HepG2 (cell line): Measurements from ENCODE around the gene GP1BA. TPM values are rescaled to one million over a fixed set of nuclear protein-coding genes. Genes with fewer than 3 reads are reported as not detected.

ENCODE experiments used
- ADNP ChIP-seq: sonication (generic); formaldehyde crosslinking; IDR thresholded peaks from 2 replicates; pipeline ENCODE4 v1.4.0; 2020; ENCODE audit warnings: missing genetic modification reagents
- AKAP8 ChIP-seq: sonication (generic); formaldehyde crosslinking; IDR thresholded peaks from 2 replicates; pipeline ENCODE4 v1.5.1; 2020; ENCODE audit warnings: mild to moderate bottlenecking, missing genetic modification reagents
- ATF5 ChIP-seq: sonication (generic); formaldehyde crosslinking; IDR thresholded peaks from 2 replicates; pipeline ENCODE4 v1.4.0; 2020; ENCODE audit warnings: mild to moderate bottlenecking, low read depth, missing genetic modification reagents
- CSRNP2 ChIP-seq: sonication (generic); formaldehyde crosslinking; conservative IDR thresholded peaks from 2 replicates; pipeline ENCODE4 v1.8.0; 2022; ENCODE audit warnings: low read depth, missing genetic modification reagents
- DR1 ChIP-seq: sonication (generic); formaldehyde crosslinking; IDR thresholded peaks from 2 replicates; pipeline ENCODE4 v1.8.0; 2021; ENCODE audit warnings: mild to moderate bottlenecking, missing genetic modification reagents, inconsistent platforms
- ELF3 ChIP-seq: IDR thresholded peaks from 2 replicates; pipeline ENCODE4 v1.6.1; 2016; ENCODE audit warnings: missing genetic modification reagents, missing compliant biosample characterization
- ELF4 ChIP-seq: sonication (generic); formaldehyde crosslinking; IDR thresholded peaks from 2 replicates; pipeline ENCODE4 v1.5.0; 2020; ENCODE audit warnings: missing genetic modification reagents, mild to moderate bottlenecking, moderate library complexity, borderline replicate concordance
- ETV6 ChIP-seq: sonication (generic); formaldehyde crosslinking; conservative IDR thresholded peaks from 2 replicates; pipeline ENCODE4 v1.4.0; 2020; ENCODE audit warnings: missing genetic modification reagents
- FOXJ3 ChIP-seq: sonication (generic); formaldehyde crosslinking; IDR thresholded peaks from 2 replicates; pipeline ENCODE4 v1.4.0; 2020; ENCODE audit warnings: missing genetic modification reagents, mild to moderate bottlenecking, borderline replicate concordance
- FOXK1 ChIP-seq: sonication (generic); formaldehyde crosslinking; IDR thresholded peaks from 2 replicates; pipeline ENCODE4 v1.4.0; 2020; ENCODE audit warnings: low read depth, missing genetic modification reagents, borderline replicate concordance
- HNRNPK ChIP-seq: fragments of 200-400 bp; formaldehyde crosslinking; IDR thresholded peaks from 2 replicates; pipeline ENCODE4 v1.6.1; 2018; ENCODE audit warnings: low read length, low read depth, moderate library complexity, mild to moderate bottlenecking; ENCODE audit not compliant: poor library complexity, severe bottlenecking
- IRX3 ChIP-seq: sonication (generic); formaldehyde crosslinking; IDR thresholded peaks from 2 replicates; pipeline ENCODE4 v1.8.1; 2023; ENCODE audit warnings: mild to moderate bottlenecking, low read depth, missing genetic modification reagents, borderline replicate concordance
- KMT2B ChIP-seq: IDR thresholded peaks from 2 replicates; pipeline ENCODE4 v1.6.1; 2016; ENCODE audit warnings: missing genetic modification reagents, missing compliant biosample characterization
- MNT ChIP-seq: fragments of 450-650 bp; IDR thresholded peaks from 2 replicates; pipeline ENCODE4 v1.6.1; 2016
- NFYB ChIP-seq: sonication (generic); formaldehyde crosslinking; IDR thresholded peaks from 2 replicates; pipeline ENCODE4 v1.4.0; 2020; ENCODE audit warnings: missing genetic modification reagents
- PRMT3 ChIP-seq: sonication (generic); formaldehyde crosslinking; IDR thresholded peaks from 2 replicates; pipeline ENCODE4 v1.8.1; 2022; ENCODE audit warnings: low read depth, mild to moderate bottlenecking, moderate library complexity, missing genetic modification reagents, borderline replicate concordance
- RFXANK ChIP-seq: IDR thresholded peaks from 2 replicates; pipeline ENCODE4 v1.6.1; 2016
- SAP130 ChIP-seq: IDR thresholded peaks from 2 replicates; pipeline ENCODE4 v1.6.1; 2016; ENCODE audit warnings: low read depth
- STAG1 ChIP-seq: sonication (generic); formaldehyde crosslinking; IDR thresholded peaks from 2 replicates; pipeline ENCODE4 v1.4.0; 2020; ENCODE audit warnings: missing genetic modification reagents
- TAF1 ChIP-seq: sonication (generic); formaldehyde crosslinking; IDR thresholded peaks from 2 replicates; pipeline ENCODE4 v1.4.0; 2020; ENCODE audit warnings: missing genetic modification reagents
- ZNF496 ChIP-seq: sonication (generic); formaldehyde crosslinking; IDR thresholded peaks from 2 replicates; pipeline ENCODE4 v1.8.1; 2023; ENCODE audit warnings: mild to moderate bottlenecking, moderate library complexity, missing genetic modification reagents; ENCODE audit not compliant: insufficient replicate concordance
- ZNF691 ChIP-seq: sonication (generic); formaldehyde crosslinking; IDR thresholded peaks from 2 replicates; pipeline ENCODE4 v1.4.0; 2020; ENCODE audit warnings: missing genetic modification reagents, low read depth, mild to moderate bottlenecking, borderline replicate concordance
- ZNF75D ChIP-seq: sonication (generic); formaldehyde crosslinking; IDR thresholded peaks from 2 replicates; pipeline ENCODE4 v1.8.1; 2023; ENCODE audit warnings: missing genetic modification reagents, mild to moderate bottlenecking, borderline replicate concordance
- ZNF772 ChIP-seq: sonication (generic); formaldehyde crosslinking; IDR thresholded peaks from 2 replicates; pipeline ENCODE4 v1.5.0; 2020; ENCODE audit warnings: mild to moderate bottlenecking, missing genetic modification reagents
- ZNF816 ChIP-seq: sonication (generic); formaldehyde crosslinking; IDR thresholded peaks from 2 replicates; pipeline ENCODE4 v1.8.0; 2022; ENCODE audit warnings: missing genetic modification reagents, mild to moderate bottlenecking, borderline replicate concordance
- polyA plus RNA-seq, 8 experiments: library from polyadenylated mRNA; depleted of rRNA in 3 of 8; stranded (reverse) in 7 of 8; unstranded in 1 of 8; fragments of >200 nt; fragmentation: Illumina TruSeq in 4 of 8; extraction: Trizol in 4 of 8; gene quantifications; 2 replicates each; pipeline versions ENCODE4 v1.2.1 to v1.2.3, GENCODE V29; 2011 to 2016; ENCODE audit warnings: low read depth in 4 of 8, missing spikeins in 1 of 8, mixed read lengths in 1 of 8; ENCODE audit not compliant: insufficient read depth in 1 of 8
- total RNA-seq, 5 experiments: library from RNA; depleted of rRNA; stranded (reverse); fragments of >200 nt; fragmentation: Illumina TruSeq; extraction: Trizol; gene quantifications; 2 replicates each; pipeline ENCODE4 v1.2.3, GENCODE V29; 2016; ENCODE audit warnings: low read depth in 1 of 5

GP1BA gene
- total and polyA plus RNA-seq, 2 of the 13 experiments (the other 11 are each of a cell fraction or from before 2014, with no cell fraction given): not detected

DNA sequence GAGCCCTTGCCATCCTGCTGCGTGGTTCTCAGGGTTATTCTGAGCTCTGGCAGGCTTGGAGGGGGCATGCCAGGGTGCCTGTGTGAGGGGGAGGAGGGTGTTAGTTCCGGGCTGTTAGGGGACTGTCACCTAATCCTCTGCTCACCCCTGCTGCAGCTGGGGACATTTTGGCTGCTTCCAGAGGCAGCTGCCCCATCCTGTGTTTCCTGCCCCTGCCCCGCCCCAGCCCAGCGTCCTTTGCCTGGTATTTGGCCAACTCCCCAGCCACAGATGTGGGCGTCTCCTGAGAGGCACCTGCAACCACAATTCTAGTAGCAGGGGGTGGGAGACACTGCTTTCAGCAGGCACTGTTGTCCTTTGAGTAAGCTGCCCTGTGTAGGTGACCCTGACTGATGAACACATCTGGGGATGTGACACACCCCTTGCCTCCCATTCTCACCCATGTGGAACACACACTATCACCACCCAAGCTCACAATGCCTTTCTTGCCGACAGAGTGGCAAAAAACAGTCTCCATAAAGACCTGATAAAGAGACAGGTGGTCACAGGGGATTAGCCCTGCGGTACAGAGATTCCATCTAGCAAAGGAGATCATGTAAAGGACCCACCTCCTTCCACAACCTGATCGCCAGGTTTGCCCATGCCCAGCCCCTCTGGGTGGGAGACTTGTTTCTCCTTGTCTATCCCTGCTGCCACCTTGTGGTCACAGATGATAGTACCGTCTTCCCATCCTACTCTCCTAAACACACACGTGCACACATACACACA lies 28.8 kb upstream of the GP1BA start, which contains the start of gene CHRNE (continued):
- TF ChIP-seq SAP130 (CRISPR knock-in tag): 0 out of 2 replicates have a peak, but pooled peaks have one; percentile 44
- TF ChIP-seq STAG1 (CRISPR knock-in tag): peak; percentile 76
- TF ChIP-seq IRX3: no peak
- TF ChIP-seq NFYB (CRISPR knock-in tag): no peak
- no peak for TF ChIP-seq CSRNP2 (CRISPR knock-in tag)
- no peak for TF ChIP-seq ZNF496 (CRISPR knock-in tag)
- no peak for TF ChIP-seq ZNF772
- TF ChIP-seq DR1 (CRISPR knock-in tag): no peak
- no peak for TF ChIP-seq ZNF75D (CRISPR knock-in tag)
- TF ChIP-seq FOXJ3: no peak
- TF ChIP-seq ZNF691 (CRISPR knock-in tag): no peak
- TF ChIP-seq ATF5 (CRISPR knock-in tag): no peak
- TF ChIP-seq TAF1 (CRISPR knock-in tag): no peak
- no peak for TF ChIP-seq ELF3 (CRISPR knock-in tag)
- TF ChIP-seq RFXANK (CRISPR knock-in tag): no peak
- TF ChIP-seq ZNF816: no peak
- TF ChIP-seq ADNP: no peak
- no peak for TF ChIP-seq AKAP8
- no peak for TF ChIP-seq ELF4
- no peak for TF ChIP-seq PRMT3 (CRISPR knock-in tag)
- TF ChIP-seq HNRNPK: no peak
- TF ChIP-seq ETV6 (CRISPR knock-in tag): no peak
- TF ChIP-seq FOXK1 (CRISPR knock-in tag): peak; percentile 14; the same call in 1 of the 2 replicates
- peak; percentile 41 for TF ChIP-seq MNT
- no peak for TF ChIP-seq KMT2B (CRISPR knock-in tag)
